Neural crest cell (in vitro differentiated cells): ENCODE results near the gene DCTN5. TPM values are rescaled to one million over a fixed set of nuclear protein-coding genes. Genes with fewer than 3 reads are reported as not detected.

ENCODE experiments used
- DNase-seq: peaks from one replicate; pipeline ENCODE4 v3.0.0; 2021; ENCODE audit warnings: low read depth, mixed read lengths, low spot score
- H3K27ac Mint-ChIP-seq: one replicate; pipeline ENCODE4 v1.8.0; 2021; ENCODE audit warnings: mild to moderate bottlenecking, mixed read lengths; ENCODE audit not compliant: unreplicated experiment
- H3K27me3 Mint-ChIP-seq: 2 replicates; pipeline ENCODE4 v1.8.0; 2021; ENCODE audit warnings: low read depth, mild to moderate bottlenecking, mixed read lengths
- H3K36me3 Mint-ChIP-seq: 2 replicates; pipeline ENCODE4 v1.8.0; 2021; ENCODE audit warnings: low read depth, mild to moderate bottlenecking, mixed read lengths
- H3K4me1 Mint-ChIP-seq: 2 replicates; pipeline ENCODE4 v1.8.0; 2021; ENCODE audit warnings: mixed read lengths
- H3K4me3 Mint-ChIP-seq: one replicate; pipeline ENCODE4 v1.8.0; 2021; ENCODE audit warnings: mild to moderate bottlenecking, mixed read lengths
- H3K9me3 Mint-ChIP-seq: 2 replicates; pipeline ENCODE4 v1.8.0; 2021; ENCODE audit warnings: mixed read lengths
- total RNA-seq: library from RNA; stranded (reverse); gene quantifications from 2 replicates; pipeline ENCODE4 v1.2.1, GENCODE V29; 2021
- TF ChIP-seq, protein P1 (sequence below): fragments of 200-600 bp; sonication (generic); conservative IDR thresholded peaks from 2 replicates; pipeline ENCODE4 v1.5.0; 2021; ENCODE audit warnings: antibody characterized with exemption, mild to moderate bottlenecking

Gene DCTN5
- total RNA-seq, 1 donor from 2014 or later, result 96.7 TPM

DNA sequence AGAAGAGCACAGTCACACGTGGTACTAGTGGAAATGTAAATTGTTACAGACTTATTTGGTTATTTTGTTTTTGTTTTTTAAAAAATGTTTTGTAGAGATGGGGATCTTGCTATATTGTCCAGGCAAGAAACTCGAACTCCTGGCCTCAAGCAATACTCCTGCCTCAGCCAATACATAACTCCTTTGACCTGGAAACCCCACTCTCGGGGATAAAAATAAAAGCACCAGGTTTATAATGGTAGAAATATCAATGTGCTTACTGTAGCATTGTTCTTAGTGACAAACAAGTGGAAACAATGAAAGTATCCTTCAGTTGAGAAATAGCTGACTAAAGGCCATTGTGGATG, 83.5 kb downstream of the DCTN5 start:
- Mint-ChIP-seq H3K27ac (no peak overlapping the region), H3K36me3 (no peaks in the 10 kb centered on the region), H3K4me1 (peaks cover 8% of the 10 kb centered on the region), H3K9me3 (peaks cover 2% of the 10 kb centered on the region), H3K4me3 (no peak overlapping the region), H3K27me3 (peaks cover 11% of the 10 kb centered on the region)
- no peak for DNase-seq
- TF ChIP-seq, protein P1, sequence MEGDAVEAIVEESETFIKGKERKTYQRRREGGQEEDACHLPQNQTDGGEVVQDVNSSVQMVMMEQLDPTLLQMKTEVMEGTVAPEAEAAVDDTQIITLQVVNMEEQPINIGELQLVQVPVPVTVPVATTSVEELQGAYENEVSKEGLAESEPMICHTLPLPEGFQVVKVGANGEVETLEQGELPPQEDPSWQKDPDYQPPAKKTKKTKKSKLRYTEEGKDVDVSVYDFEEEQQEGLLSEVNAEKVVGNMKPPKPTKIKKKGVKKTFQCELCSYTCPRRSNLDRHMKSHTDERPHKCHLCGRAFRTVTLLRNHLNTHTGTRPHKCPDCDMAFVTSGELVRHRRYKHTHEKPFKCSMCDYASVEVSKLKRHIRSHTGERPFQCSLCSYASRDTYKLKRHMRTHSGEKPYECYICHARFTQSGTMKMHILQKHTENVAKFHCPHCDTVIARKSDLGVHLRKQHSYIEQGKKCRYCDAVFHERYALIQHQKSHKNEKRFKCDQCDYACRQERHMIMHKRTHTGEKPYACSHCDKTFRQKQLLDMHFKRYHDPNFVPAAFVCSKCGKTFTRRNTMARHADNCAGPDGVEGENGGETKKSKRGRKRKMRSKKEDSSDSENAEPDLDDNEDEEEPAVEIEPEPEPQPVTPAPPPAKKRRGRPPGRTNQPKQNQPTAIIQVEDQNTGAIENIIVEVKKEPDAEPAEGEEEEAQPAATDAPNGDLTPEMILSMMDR, result no peak

DNA sequence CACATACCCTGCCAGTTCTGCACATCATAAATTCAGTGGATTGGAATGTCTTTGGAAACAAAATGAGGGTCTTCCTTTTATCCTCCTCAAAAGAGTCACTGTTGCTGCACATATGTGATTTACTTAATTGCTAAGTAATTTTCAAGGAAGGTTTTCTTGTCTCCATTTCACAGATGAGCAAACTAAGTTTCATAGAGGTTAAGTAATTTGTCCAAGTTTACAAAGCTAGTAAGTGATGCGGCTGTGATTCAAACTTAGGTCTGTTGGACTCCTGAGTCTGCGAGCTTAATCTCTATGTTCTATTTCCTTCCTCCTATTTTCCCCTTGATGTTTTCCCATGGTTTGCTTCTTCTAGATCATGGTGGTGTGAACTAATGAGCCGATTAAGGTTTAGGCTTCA, 85.4 kb downstream of the DCTN5 start:
- TF ChIP-seq, protein P1, result no peak
- H3K27ac Mint-ChIP-seq, result no peak overlapping the region
- no peaks in the 10 kb centered on the region for H3K36me3 Mint-ChIP-seq
- H3K4me1 Mint-ChIP-seq, result peaks cover 10% of the 10 kb centered on the region
- H3K4me3 Mint-ChIP-seq, result no peak overlapping the region
- H3K27me3 Mint-ChIP-seq, result peaks cover 5% of the 10 kb centered on the region
- peaks cover 2% of the 10 kb centered on the region for H3K9me3 Mint-ChIP-seq
- no peak for DNase-seq

Other genes starting within 250 kb of the DCTN5 start
- gene COG7, start 188.3 kb upstream of the DCTN5 start, total RNA-seq, result 18.8 and 18.9 TPM in 2 replicates
- gene GGA2, start 131.0 kb upstream of the DCTN5 start, total RNA-seq, result 93.4 and 100 TPM in 2 replicates
- 27.5 and 27.9 TPM in 2 replicates for gene EARS2, start 84.1 kb upstream of the DCTN5 start, total RNA-seq
- gene UBFD1, start 83.7 kb upstream of the DCTN5 start, total RNA-seq, result 89.5 and 91.0 TPM in 2 replicates
- gene NDUFAB1, start 45.1 kb upstream of the DCTN5 start, total RNA-seq, result 104 and 105 TPM in 2 replicates
- 25.6 and 26.6 TPM in 2 replicates for gene PALB2, start 156 bp upstream of the DCTN5 start, total RNA-seq
- gene PLK1, start 37.4 kb downstream of the DCTN5 start, total RNA-seq, result 108 and 119 TPM in 2 replicates
- 0.59 TPM in 1 of 2 replicates, not detected in the other for gene ERN2, start 71.8 kb downstream of the DCTN5 start, total RNA-seq
- not detected in 2 replicates for gene CHP2, start 113.6 kb downstream of the DCTN5 start, total RNA-seq
- gene PRKCB, start 194.5 kb downstream of the DCTN5 start, total RNA-seq, result 0.77 and 0.80 TPM in 2 replicates